ENCODE measurements around the gene MED13. TPM values are rescaled to one million over a fixed set of nuclear protein-coding genes. Genes with fewer than 3 reads are reported as not detected.
A peak's percentile ranks its signal among the peaks of the same experiment; 100 is the strongest.

MED13 gene
- total and polyA plus RNA-seq, 7 donors: 6.6 to 74.4 (median 45.1) TPM

- DNase-seq (no peak), ATAC-seq (no peak)
- WGBS, 3 donors: 66 to 84% (median 75%) methylated on average over 2 of the region's 2 CpGs
- H3K4me1 ChIP-seq: peaks cover 23% of the 10 kb centered on the region
- no peak overlapping the region for H3K27ac ChIP-seq
- no peaks in the 10 kb centered on the region for H3K27me3 ChIP-seq (ENCODE audit: insufficient read depth in 3 of 3, low read length in 2 of 3)
- peaks cover 4 to 74% of the 10 kb centered on the region in 2 donors for H3K36me3 ChIP-seq (ENCODE audit: insufficient read depth in 1 of 2, low read depth in 1 of 2)
- intact Hi-C loops (cut with DNase I): loop anchor here in 1 of 2 donors (10.0 kb wide), 1 partner anchor 46 kb away; no protein-coding TSS in a partner anchor
- no peak overlapping the region for H3K4me3 ChIP-seq
- H3K9me3 ChIP-seq: no peaks in the 10 kb centered on the region
- TF ChIP-seq CTCF (IDR thresholded peaks at IDR 0.05): no peak
These were observed 14.0 kb downstream of the MED13 start for GRCh38 chr17:62051053-62051452.

- WGBS, 3 donors: 94 to 97% (median 95%) methylated on average over 5 of the region's 5 CpGs
These were observed 15.8 kb downstream of the MED13 start for GRCh38 chr17:62049299-62049698.

GRCh38 chr17:62048262-62048661, 16.8 kb downstream of the MED13 start:
- intact Hi-C loops (cut with DNase I): loop anchor here in 1 of 2 donors (5.0 kb wide), 1 partner anchor 51 kb away; no protein-coding TSS in a partner anchor
- no peaks in the 10 kb centered on the region for H3K9me3 ChIP-seq
- no peak overlapping the region for H3K27ac ChIP-seq
- H3K4me3 ChIP-seq: no peak overlapping the region
- no peak for TF ChIP-seq CTCF (IDR thresholded peaks at IDR 0.05)
- DNase-seq (no peak), ATAC-seq (no peak)
- H3K36me3 ChIP-seq (ENCODE audit: insufficient read depth in 1 of 2, low read depth in 1 of 2): peaks cover 4 to 95% of the 10 kb centered on the region in 2 donors
- 83 to 96% (median 90%) methylated on average over 2 of the region's 2 CpGs for WGBS, 3 donors
- H3K27me3 ChIP-seq (ENCODE audit: insufficient read depth in 3 of 3, low read length in 2 of 3): no peaks in the 10 kb centered on the region
- peaks cover 43% of the 10 kb centered on the region for H3K4me1 ChIP-seq

More at GRCh38 chr17:62049299-62049698, 15.8 kb downstream of the MED13 start:
- H3K4me3 ChIP-seq: no peak overlapping the region
- no peak for ATAC-seq
- no peaks in the 10 kb centered on the region for H3K27me3 ChIP-seq (ENCODE audit: insufficient read depth in 3 of 3, low read length in 2 of 3)
- H3K4me1 ChIP-seq: peaks cover 32% of the 10 kb centered on the region
- intact Hi-C loops (cut with DNase I): loop anchor here in 1 of 2 donors (5.0 kb wide), 1 partner anchor 52 kb away; no protein-coding TSS in a partner anchor
- H3K36me3 ChIP-seq (ENCODE audit: insufficient read depth in 1 of 2, low read depth in 1 of 2): peaks cover 4 to 84% of the 10 kb centered on the region in 2 donors
- H3K27ac ChIP-seq: no peak overlapping the region
- no peaks in the 10 kb centered on the region for H3K9me3 ChIP-seq
- TF ChIP-seq CTCF (IDR thresholded peaks at IDR 0.05): no peak
- no peak for DNase-seq

GRCh38 chr17:62045517-62045916, 19.6 kb downstream of the MED13 start:
- intact Hi-C loops (cut with DNase I): loop anchor here in 1 of 2 donors (5.0 kb wide), 1 partner anchor 48 kb away; no protein-coding TSS in a partner anchor
- no peaks in the 10 kb centered on the region for H3K27me3 ChIP-seq (ENCODE audit: insufficient read depth in 3 of 3, low read length in 2 of 3)
- peaks cover 4 to 95% of the 10 kb centered on the region in 2 donors for H3K36me3 ChIP-seq (ENCODE audit: insufficient read depth in 1 of 2, low read depth in 1 of 2)
- DNase-seq (no peak), ATAC-seq (no peak)
- 93 to 98% (median 97%) methylated on average over 1 of the region's 1 CpG for WGBS, 3 donors
- no peak overlapping the region for H3K4me3 ChIP-seq
- no peak for TF ChIP-seq CTCF (IDR thresholded peaks at IDR 0.05)
- H3K27ac ChIP-seq: peak overlapping the region; percentile 10
- peaks cover 43% of the 10 kb centered on the region for H3K4me1 ChIP-seq
- no peaks in the 10 kb centered on the region for H3K9me3 ChIP-seq

GRCh38 chr17:62045109-62045508, 20.0 kb downstream of the MED13 start:
- WGBS, 3 donors: 94 to 98% (median 96%) methylated on average over 4 of the region's 4 CpGs
- H3K27me3 ChIP-seq (ENCODE audit: insufficient read depth in 3 of 3, low read length in 2 of 3): no peaks in the 10 kb centered on the region
- H3K4me3 ChIP-seq: no peak overlapping the region
- H3K27ac ChIP-seq: no peak overlapping the region
- peaks cover 4 to 91% of the 10 kb centered on the region in 2 donors for H3K36me3 ChIP-seq (ENCODE audit: insufficient read depth in 1 of 2, low read depth in 1 of 2)
- no peak for ATAC-seq
- H3K4me1 ChIP-seq: peaks cover 43% of the 10 kb centered on the region
- intact Hi-C loops (cut with DNase I): loop anchor here in 1 of 2 donors (5.0 kb wide), 1 partner anchor 48 kb away; no protein-coding TSS in a partner anchor
- no peak for TF ChIP-seq CTCF (IDR thresholded peaks at IDR 0.05)
- DNase-seq: no peak
- no peaks in the 10 kb centered on the region for H3K9me3 ChIP-seq

All from psoas muscle (tissue), 8 donors.